ENCODE data around the gene ZCCHC24. TPM values are rescaled to one million over a fixed set of nuclear protein-coding genes. Genes with fewer than 3 reads are reported as not detected.

Gene ZCCHC24
- total RNA-seq, 1 donor from 2014 or later, result 1.6 TPM

GRCh38 chr10:79472951-79473350 is 27.5 kb upstream of the ZCCHC24 start:
- Mint-ChIP-seq H3K36me3 (ENCODE audit: insufficient read depth) (no peaks in the 10 kb centered on the region), H3K9me3 (ENCODE audit: low read depth) (no peaks in the 10 kb centered on the region), H3K4me3 (ENCODE audit: low read depth) (no peak overlapping the region), H3K27me3 (peaks cover 39% of the 10 kb centered on the region), H3K4me1 (ENCODE audit: low read depth) (no peaks in the 10 kb centered on the region), H3K27ac (no peak overlapping the region)
- no peak for TF ChIP-seq CTCF (IDR thresholded peaks at IDR 0.05; ENCODE audit: unreplicated experiment)
- DNase-seq (ENCODE audit: low spot score, unreplicated experiment), result no peak

- Mint-ChIP-seq H3K9me3 (ENCODE audit: low read depth) (no peaks in the 10 kb centered on the region), H3K4me1 (ENCODE audit: low read depth) (no peaks in the 10 kb centered on the region), H3K36me3 (ENCODE audit: insufficient read depth) (no peaks in the 10 kb centered on the region), H3K4me3 (ENCODE audit: low read depth) (no peak overlapping the region), H3K27ac (no peak overlapping the region), H3K27me3 (peaks cover 39% of the 10 kb centered on the region)
- no peak for TF ChIP-seq CTCF (IDR thresholded peaks at IDR 0.05; ENCODE audit: unreplicated experiment)
- DNase-seq (ENCODE audit: low spot score, unreplicated experiment), result no peak
Observed at GRCh38 chr10:79472449-79472848, 27.0 kb upstream of the ZCCHC24 start.

GRCh38 chr10:79471776-79472175 is 26.4 kb upstream of the ZCCHC24 start:
- no peaks in the 10 kb centered on the region for H3K36me3 Mint-ChIP-seq (ENCODE audit: insufficient read depth)
- no peak overlapping the region for H3K4me3 Mint-ChIP-seq (ENCODE audit: low read depth)
- no peak overlapping the region for H3K27ac Mint-ChIP-seq
- H3K9me3 Mint-ChIP-seq (ENCODE audit: low read depth), result no peaks in the 10 kb centered on the region
- DNase-seq (ENCODE audit: low spot score, unreplicated experiment), result no peak
- TF ChIP-seq CTCF (IDR thresholded peaks at IDR 0.05; ENCODE audit: unreplicated experiment), result no peak
- H3K4me1 Mint-ChIP-seq (ENCODE audit: low read depth), result no peaks in the 10 kb centered on the region
- H3K27me3 Mint-ChIP-seq, result peaks cover 38% of the 10 kb centered on the region

- Mint-ChIP-seq H3K4me3 (ENCODE audit: low read depth) (no peak overlapping the region), H3K36me3 (ENCODE audit: insufficient read depth) (no peaks in the 10 kb centered on the region)
- DNase-seq (ENCODE audit: low spot score, unreplicated experiment), result no peak
Observed at GRCh38 chr10:79470096-79470495, 24.7 kb upstream of the ZCCHC24 start.

GRCh38 chr10:79468841-79469585 is 23.6 kb upstream of the ZCCHC24 start:
- Mint-ChIP-seq H3K9me3 (ENCODE audit: low read depth) (no peaks in the 10 kb centered on the region), H3K36me3 (ENCODE audit: insufficient read depth) (no peaks in the 10 kb centered on the region), H3K27me3 (peaks cover 26% of the 10 kb centered on the region), H3K4me1 (ENCODE audit: low read depth) (no peaks in the 10 kb centered on the region), H3K4me3 (ENCODE audit: low read depth) (no peak overlapping the region), H3K27ac (no peak overlapping the region)
- no peak for DNase-seq (ENCODE audit: low spot score, unreplicated experiment)
- no peak for TF ChIP-seq CTCF (IDR thresholded peaks at IDR 0.05; ENCODE audit: unreplicated experiment)

More at GRCh38 chr10:79470096-79470495, 24.7 kb upstream of the ZCCHC24 start:
- H3K27me3 Mint-ChIP-seq, result peaks cover 27% of the 10 kb centered on the region
- H3K4me1 Mint-ChIP-seq (ENCODE audit: low read depth), result no peaks in the 10 kb centered on the region
- no peaks in the 10 kb centered on the region for H3K9me3 Mint-ChIP-seq (ENCODE audit: low read depth)
- no peak for TF ChIP-seq CTCF (IDR thresholded peaks at IDR 0.05; ENCODE audit: unreplicated experiment)
- H3K27ac Mint-ChIP-seq, result no peak overlapping the region

Data from progenitor cell of endocrine pancreas (in vitro differentiated cells).